Breast epithelium (tissue), 4 donors: Measurements from ENCODE around the gene SORBS2. TPM values are rescaled to one million over a fixed set of nuclear protein-coding genes. Genes with fewer than 3 reads are reported as not detected.

ENCODE experiments used
- DNase-seq, 2 donors: peaks; one replicate each; pipeline ENCODE4 v3.0.0-alpha.2; 2019; ENCODE audit warnings: low spot score in 2 of 2
- H3K27ac ChIP-seq, 2 donors: fragments of 200-600 bp; sonication (generic) in 1 of 2; one replicate each; pipeline ENCODE4 v1.5.1; 2016 to 2019; ENCODE audit warnings: mild to moderate bottlenecking in 1 of 2
- H3K27me3 ChIP-seq, 2 donors: fragments of 200-600 bp; sonication (generic) in 1 of 2; one replicate each; pipeline versions ENCODE4 v1.5.1 to v1.6.0; 2017 to 2019; ENCODE audit warnings: control low read depth in 1 of 2, mild to moderate bottlenecking in 1 of 2
- H3K36me3 ChIP-seq: fragments of 200-600 bp; one replicate; pipeline ENCODE4 v1.5.1; 2019
- H3K4me1 ChIP-seq, 2 donors: fragments of 200-600 bp; sonication (generic); one replicate each; pipeline ENCODE4 v1.5.1; 2016 to 2019; ENCODE audit warnings: control low read depth in 1 of 2
- H3K4me3 ChIP-seq, 3 donors: fragments of 200-600 bp; sonication (generic); 1 replicate in 2 of 3; 2 replicates in 1 of 3; pipeline ENCODE4 v1.5.1; 2016 to 2019; ENCODE audit warnings: mild to moderate bottlenecking in 3 of 3, moderate library complexity in 2 of 3
- H3K9me3 ChIP-seq, 2 donors: fragments of 200-600 bp; sonication (generic) in 1 of 2; one replicate each; pipeline ENCODE4 v1.5.1; 2016 to 2019; ENCODE audit warnings: control low read depth in 1 of 2
- CTCF ChIP-seq, 3 donors: fragments of 450-650 bp; IDR thresholded peaks; one replicate each; pipeline ENCODE4 v1.5.1; 2016 to 2017; ENCODE audit warnings: antibody characterized with exemption in 3 of 3, mild to moderate bottlenecking in 3 of 3, moderate library complexity in 3 of 3
- POLR2A ChIP-seq: fragments of 450-650 bp; IDR thresholded peaks from one replicate; pipeline ENCODE4 v1.6.1; 2016; ENCODE audit warnings: antibody characterized with exemption, mild to moderate bottlenecking, moderate library complexity
- POLR2AphosphoS5 ChIP-seq, 3 donors: sonication (generic); formaldehyde crosslinking; IDR thresholded peaks; one replicate each; pipeline ENCODE4 v1.6.1; 2017; ENCODE audit warnings: antibody characterized with exemption in 3 of 3
- intact Hi-C: fragments of 100-400 bp; cut with DNase I; formaldehyde crosslinking; loops from one replicate; pipeline ENCODE4 v1.15.1; 2023; ENCODE audit warnings: low total_unique reads
- total RNA-seq, 3 donors: library from RNA; depleted of rRNA; stranded (reverse); fragments of >200 nt; gene quantifications; one replicate each; pipeline ENCODE4 v1.1.0, GENCODE V29; 2016

SORBS2 gene
- total RNA-seq, 3 donors from 2014 or later: 21.8 to 132 (median 105) TPM

DNA sequence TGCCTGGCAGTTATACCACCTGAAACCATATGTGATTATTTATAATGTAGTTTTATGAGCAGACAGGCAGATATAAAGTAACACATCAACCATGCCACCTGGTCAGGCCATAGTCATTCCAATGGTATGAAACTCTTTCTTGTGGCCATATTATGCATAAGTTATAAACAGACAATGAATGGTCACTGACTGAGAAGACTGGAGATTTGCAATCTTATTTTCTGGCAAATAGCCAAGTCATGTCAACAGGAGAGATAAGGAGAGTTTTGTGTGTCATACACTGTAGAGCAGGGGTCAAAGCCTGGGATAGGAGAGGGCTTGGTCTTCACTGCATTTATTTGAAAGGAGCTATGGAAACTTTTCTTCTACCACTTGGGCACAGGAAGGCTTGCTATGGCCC, 29.5 kb downstream of the SORBS2 start:
- no peak for DNase-seq
- Histone ChIP-seq H3K9me3 (no peaks in the 10 kb centered on the region), H3K4me1 (no peaks in the 10 kb centered on the region), H3K4me3 (no peak overlapping the region), H3K36me3 (no peaks in the 10 kb centered on the region), H3K27me3 (no peaks in the 10 kb centered on the region), H3K27ac (no peak overlapping the region)
- TF ChIP-seq POLR2AphosphoS5 (IDR thresholded peaks at IDR 0.05): no peak
- TF ChIP-seq POLR2A: no peak
- TF ChIP-seq CTCF (IDR thresholded peaks at IDR 0.05): no peak
- intact Hi-C loops: no loop called here

DNA sequence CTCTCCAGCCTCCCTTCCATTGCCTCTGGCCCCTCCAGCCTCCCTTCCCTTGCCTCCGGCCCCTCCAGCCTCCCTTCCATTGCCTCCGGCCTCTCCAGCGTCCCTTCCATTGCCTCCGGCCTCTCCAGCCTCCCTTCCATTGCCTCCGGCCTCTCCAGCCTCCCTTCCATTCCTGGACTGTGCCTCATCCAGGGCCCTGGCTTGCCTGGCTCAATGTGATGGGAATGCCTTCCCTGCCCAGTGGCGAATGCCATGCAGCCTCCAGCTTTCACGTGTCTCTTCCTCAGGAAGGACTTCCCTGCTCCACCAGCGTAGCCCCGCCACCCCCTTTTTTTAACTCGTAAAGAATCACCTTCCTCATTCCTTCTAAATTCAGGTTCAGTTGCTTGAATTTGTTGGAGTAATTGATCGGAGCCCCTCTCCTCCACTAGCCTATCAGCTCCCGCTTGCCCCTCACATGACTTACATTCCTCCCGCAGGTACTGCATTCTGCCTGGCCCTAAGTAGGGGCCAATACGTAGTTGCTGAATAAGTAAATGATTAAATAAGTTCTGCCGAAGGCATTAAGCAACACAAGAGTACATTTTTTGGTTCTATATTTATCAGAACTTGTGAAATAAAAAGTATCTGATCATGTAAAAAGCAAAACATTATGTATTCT, 30.3 kb downstream of the SORBS2 start:
- no peaks in the 10 kb centered on the region for H3K9me3 ChIP-seq
- H3K27ac ChIP-seq: no peak overlapping the region
- no peak overlapping the region for H3K4me3 ChIP-seq
- H3K27me3 ChIP-seq: no peaks in the 10 kb centered on the region
- no peak for DNase-seq
- no peaks in the 10 kb centered on the region for H3K36me3 ChIP-seq
- intact Hi-C loops: no loop called here
- no peaks in the 10 kb centered on the region for H3K4me1 ChIP-seq
- TF ChIP-seq POLR2AphosphoS5 (IDR thresholded peaks at IDR 0.05) (no peak), CTCF (IDR thresholded peaks at IDR 0.05) (no peak), POLR2A (no peak)

GRCh38 chr4:185780472-185780871, 31.5 kb downstream of the SORBS2 start:
- DNase-seq: no peak
- Histone ChIP-seq H3K36me3 (no peaks in the 10 kb centered on the region), H3K4me1 (no peaks in the 10 kb centered on the region), H3K27ac (no peak overlapping the region), H3K27me3 (no peaks in the 10 kb centered on the region), H3K4me3 (no peak overlapping the region), H3K9me3 (no peaks in the 10 kb centered on the region)
- no peak for TF ChIP-seq POLR2A
- intact Hi-C loops: no loop called here

- Histone ChIP-seq H3K4me3 (no peak overlapping the region), H3K9me3 (no peaks in the 10 kb centered on the region), H3K4me1 (no peaks in the 10 kb centered on the region), H3K36me3 (no peaks in the 10 kb centered on the region), H3K27ac (no peak overlapping the region), H3K27me3 (no peaks in the 10 kb centered on the region)
- intact Hi-C loops: no loop called here
- TF ChIP-seq POLR2AphosphoS5 (IDR thresholded peaks at IDR 0.05): no peak
- no peak for TF ChIP-seq CTCF (IDR thresholded peaks at IDR 0.05)
- TF ChIP-seq POLR2A: no peak
- DNase-seq: no peak
These were observed 32.5 kb downstream of the SORBS2 start for GRCh38 chr4:185779517-185779916.

DNA sequence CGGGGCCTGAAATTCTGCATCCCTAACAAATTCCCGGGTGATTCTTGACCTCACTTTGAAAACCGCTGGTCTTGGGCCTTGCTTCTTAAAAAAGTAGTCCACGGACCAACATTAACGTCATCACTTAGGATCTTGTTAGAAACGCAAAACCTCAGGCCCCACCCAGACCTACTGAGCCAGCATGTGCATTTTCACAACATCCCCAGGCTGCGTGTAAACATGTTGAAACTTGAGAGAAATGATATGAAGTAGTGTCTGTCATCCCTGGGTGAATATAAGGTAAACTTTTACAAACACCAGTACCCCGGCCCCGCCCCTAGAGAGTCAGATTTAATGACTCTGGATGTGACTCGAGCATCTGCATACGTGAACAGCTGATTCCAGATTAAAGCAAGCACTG, 33.7 kb downstream of the SORBS2 start:
- H3K36me3 ChIP-seq: no peaks in the 10 kb centered on the region
- no peak for DNase-seq
- no peaks in the 10 kb centered on the region for H3K27me3 ChIP-seq
- H3K27ac ChIP-seq: no peak overlapping the region
- no peak overlapping the region for H3K4me3 ChIP-seq
- intact Hi-C loops: no loop called here
- TF ChIP-seq POLR2A (no peak), POLR2AphosphoS5 (IDR thresholded peaks at IDR 0.05) (no peak), CTCF (IDR thresholded peaks at IDR 0.05) (no peak)
- H3K4me1 ChIP-seq: no peaks in the 10 kb centered on the region
- H3K9me3 ChIP-seq: no peaks in the 10 kb centered on the region
